Natural killer cell (primary cell): ENCODE data around the gene CHD2. TPM values are rescaled to one million over a fixed set of nuclear protein-coding genes. Genes with fewer than 3 reads are reported as not detected.

Experiments used
- ATAC-seq, 3 donors: fragments of 150-1000 bp in 2 of 3; fragments of 200-7000 bp in 1 of 3; cut with Tn5 transposase; 1 replicate in 1 of 3; 2 replicates in 2 of 3; pipeline ENCODE4 v1.10.0; 2021; ENCODE audit warnings: mild to moderate bottlenecking in 2 of 3, moderate library complexity in 2 of 3
- DNase-seq, 2 donors: peaks; one replicate each; pipeline versions ENCODE4 v3.0.0 to v3.0.0-alpha.2; 2013 to 2021; ENCODE audit warnings: mixed read lengths in 1 of 2
- H3K27ac ChIP-seq: one replicate; pipeline ENCODE4 v1.5.1; 2013; ENCODE audit warnings: mild to moderate bottlenecking, low read length
- H3K27me3 ChIP-seq: one replicate; pipeline ENCODE4 v1.6.1; 2013; ENCODE audit warnings: low read length; ENCODE audit not compliant: control insufficient read depth, insufficient read depth
- H3K36me3 ChIP-seq: one replicate; pipeline ENCODE4 v1.6.1; 2013; ENCODE audit warnings: low read length; ENCODE audit not compliant: control insufficient read depth, insufficient read depth
- H3K4me1 ChIP-seq: one replicate; pipeline ENCODE4 v1.6.1; 2013; ENCODE audit warnings: low read length; ENCODE audit not compliant: control insufficient read depth, insufficient read depth
- H3K4me3 ChIP-seq: one replicate; pipeline ENCODE4 v1.5.1; 2013; ENCODE audit warnings: low read length
- H3K9me3 ChIP-seq: one replicate; pipeline ENCODE4 v1.6.1; 2013; ENCODE audit warnings: low read length; ENCODE audit not compliant: control insufficient read depth, insufficient read depth
- H3K27ac Mint-ChIP-seq, 2 donors: one replicate each; pipeline ENCODE4 v1.8.0; 2022; ENCODE audit warnings: mild to moderate bottlenecking in 2 of 2, mixed read lengths in 2 of 2, moderate library complexity in 1 of 2
- H3K27me3 Mint-ChIP-seq, 2 donors: one replicate each; pipeline ENCODE4 v1.8.0; 2022; ENCODE audit warnings: low read depth in 2 of 2, mixed read lengths in 2 of 2
- H3K36me3 Mint-ChIP-seq: one replicate; pipeline ENCODE4 v1.8.0; 2022; ENCODE audit warnings: mixed read lengths
- H3K4me1 Mint-ChIP-seq, 2 donors: one replicate each; pipeline ENCODE4 v1.8.0; 2022; ENCODE audit warnings: mixed read lengths in 2 of 2
- H3K4me3 Mint-ChIP-seq: one replicate; pipeline ENCODE4 v1.8.0; 2022; ENCODE audit warnings: mild to moderate bottlenecking, moderate library complexity, mixed read lengths
- H3K9me3 Mint-ChIP-seq, 2 donors: one replicate each; pipeline ENCODE4 v1.8.0; 2022; ENCODE audit warnings: mixed read lengths in 2 of 2
- CTCF ChIP-seq: fragments of 200-600 bp; IDR thresholded peaks from one replicate; pipeline ENCODE4 v1.8.0; 2022; ENCODE audit warnings: antibody characterized with exemption
- WGBS: methylation state at CpG from one replicate; pipeline ENCODE4 v1.1.7; 2013; ENCODE audit warnings: missing lambda C conversion rate; ENCODE audit not compliant: insufficient coverage; 5-methylcytosine and 5-hydroxymethylcytosine counted together
- intact Hi-C: fragments of 100-400 bp; cut with micrococcal nuclease; formaldehyde crosslinking; loops from one replicate; pipeline ENCODE4 v1.14.2; 2022
- total RNA-seq, 4 donors: library from RNA; stranded (reverse); fragments of 120-200 nt in 1 of 4; gene quantifications; one replicate each; pipeline versions ENCODE4 v1.2.3 to v1.2.4, GENCODE V29; 2013 to 2022

Gene CHD2
- total RNA-seq, 3 donors from 2014 or later (not counting 1 experiment from before 2014, with no cell fraction given), result 418 to 449 (median 441) TPM

GRCh38 chr15:93045191-93045785, 145.2 kb downstream of the CHD2 start:
- TF ChIP-seq CTCF, result no peak
- DNase-seq (no peak), ATAC-seq (no peak)
- Histone ChIP-seq H3K27ac (no peak overlapping the region), H3K4me1 (peaks cover 39% of the 10 kb centered on the region), H3K9me3 (peaks cover 7% of the 10 kb centered on the region), H3K27me3 (no peaks in the 10 kb centered on the region), H3K4me3 (no peak overlapping the region), H3K36me3 (no peaks in the 10 kb centered on the region)
- no peak overlapping the region for H3K4me3 Mint-ChIP-seq
- no peak overlapping the region for H3K27ac Mint-ChIP-seq
- peaks cover 8% of the 10 kb centered on the region for H3K36me3 Mint-ChIP-seq
- intact Hi-C loops, result no loop called here
- H3K4me1 Mint-ChIP-seq, result peaks cover 42 to 45% of the 10 kb centered on the region in 2 donors
- H3K27me3 Mint-ChIP-seq, result peaks cover 0 to 8% of the 10 kb centered on the region in 2 donors
- H3K9me3 Mint-ChIP-seq, result peaks cover 5 to 6% of the 10 kb centered on the region in 2 donors
- WGBS, result 95% methylated on average over 27 of the region's 27 CpGs

- peaks cover 8% of the 10 kb centered on the region for H3K36me3 Mint-ChIP-seq
- ATAC-seq (no peak), DNase-seq (no peak)
- H3K4me3 Mint-ChIP-seq, result peak overlapping the region; percentile 70
- peaks cover 5 to 6% of the 10 kb centered on the region in 2 donors for H3K9me3 Mint-ChIP-seq
- peak overlapping the region; percentile 36 to 94 for H3K27ac Mint-ChIP-seq
- intact Hi-C loops, result no loop called here
- H3K4me1 Mint-ChIP-seq, result peaks cover 45 to 47% of the 10 kb centered on the region in 2 donors
- no peak for TF ChIP-seq CTCF
- H3K27me3 Mint-ChIP-seq, result peaks cover 0 to 6% of the 10 kb centered on the region in 2 donors
- Histone ChIP-seq H3K4me3 (no peak overlapping the region), H3K36me3 (no peaks in the 10 kb centered on the region), H3K27ac (no peak overlapping the region), H3K9me3 (peaks cover 7% of the 10 kb centered on the region), H3K27me3 (no peaks in the 10 kb centered on the region), H3K4me1 (peaks cover 47% of the 10 kb centered on the region)
- 95% methylated on average over 4 of the region's 4 CpGs for WGBS
Measured at GRCh38 chr15:93046120-93046519, 146.0 kb downstream of the CHD2 start.

GRCh38 chr15:93046721-93047120, 146.6 kb downstream of the CHD2 start:
- Histone ChIP-seq H3K4me3 (no peak overlapping the region), H3K36me3 (no peaks in the 10 kb centered on the region), H3K4me1 (peaks cover 53% of the 10 kb centered on the region), H3K27ac (no peak overlapping the region), H3K27me3 (no peaks in the 10 kb centered on the region), H3K9me3 (peaks cover 7% of the 10 kb centered on the region)
- peaks cover 5 to 6% of the 10 kb centered on the region in 2 donors for H3K9me3 Mint-ChIP-seq
- TF ChIP-seq CTCF, result no peak
- no peak for ATAC-seq
- peak overlapping the region; percentile 49 for H3K4me3 Mint-ChIP-seq
- no peak for DNase-seq
- WGBS, result 77% methylated on average over 6 of the region's 7 CpGs
- H3K27me3 Mint-ChIP-seq, result peaks cover 0 to 6% of the 10 kb centered on the region in 2 donors
- H3K4me1 Mint-ChIP-seq, result peaks cover 45 to 47% of the 10 kb centered on the region in 2 donors
- H3K36me3 Mint-ChIP-seq, result peaks cover 8% of the 10 kb centered on the region
- intact Hi-C loops, result no loop called here
- H3K27ac Mint-ChIP-seq, result peak overlapping the region; percentile 36 to 94
